ENCODE results near the gene SPRR1B. TPM values are rescaled to one million over a fixed set of nuclear protein-coding genes. Genes with fewer than 3 reads are reported as not detected.

The SPRR1B gene
- total RNA-seq, 1 experiment from 2014 or later = not detected

- Histone ChIP-seq H3K79me2 (ENCODE audit: insufficient read depth, low read length) (no peaks in the 10 kb centered on the region), H3K23me2 (ENCODE audit: insufficient read length, low read depth, low read length, poor library complexity, severe bottlenecking) (no peaks in the 10 kb centered on the region), H4K8ac (replicated peaks; ENCODE audit: insufficient read length, low read depth, low read length) (no peak overlapping the region), H4K20me1 (ENCODE audit: control insufficient read depth, insufficient read depth, insufficient read length) (no peaks in the 10 kb centered on the region), H2AFZ (ENCODE audit: low read length) (no peak overlapping the region), H3K9me3 (ENCODE audit: control insufficient read depth, low read depth, low read length) (no peaks in the 10 kb centered on the region), H3K14ac (ENCODE audit: insufficient read depth, low read length) (no peak overlapping the region), H3K27me3 (ENCODE audit: insufficient read depth, low read length) (no peaks in the 10 kb centered on the region; the same call in 1 of the 2 replicates), H2BK12ac (ENCODE audit: insufficient read length, low read depth, low read length) (no peak overlapping the region), H4K5ac (ENCODE audit: insufficient read length, low read depth, low read length) (no peak overlapping the region), H2BK5ac (ENCODE audit: insufficient read length, low read length) (no peak overlapping the region), H3K4ac (ENCODE audit: low read depth, low read length) (no peak overlapping the region), H3K18ac (ENCODE audit: insufficient read length, low read depth, low read length) (no peak overlapping the region), H3K79me1 (ENCODE audit: insufficient read depth, low read depth, low read length, poor library complexity, severe bottlenecking) (no peaks in the 10 kb centered on the region), H2BK20ac (ENCODE audit: low read depth, low read length, poor library complexity, severe bottlenecking) (no peak overlapping the region), H4K91ac (ENCODE audit: insufficient read length, low read depth, low read length) (no peak overlapping the region), H3T11ph (ENCODE audit: low read length) (no peak overlapping the region), H3K9ac (ENCODE audit: extremely low read depth, insufficient read length, low read length) (no peak overlapping the region), H3K4me1 (ENCODE audit: insufficient read depth, low read length) (no peaks in the 10 kb centered on the region; the same call in 1 of the 2 replicates), H3K27ac (ENCODE audit: insufficient read length, low read depth, low read length) (no peak overlapping the region), H2AK5ac (ENCODE audit: insufficient read length, low read length) (no peak overlapping the region), H2BK15ac (ENCODE audit: low read depth, low read length) (no peak overlapping the region), H3K4me2 (ENCODE audit: insufficient read depth, insufficient read length, low read length) (no peak overlapping the region), H2BK120ac (ENCODE audit: low read depth, low read length, poor library complexity, severe bottlenecking) (no peak overlapping the region), H3K56ac (ENCODE audit: insufficient read length, low read depth, low read length) (no peak overlapping the region), H3K23ac (ENCODE audit: insufficient read length, low read depth, low read length) (no peak overlapping the region)
- H3K9me3 Mint-ChIP-seq = peaks cover 8 to 12% of the 10 kb centered on the region in 2 experiments; a peak in 4 of 5 replicates
- no peak overlapping the region for H3K27ac Mint-ChIP-seq
- peaks cover 5% of the 10 kb centered on the region; the same call in 1 of the 2 replicates for H3K27me3 Mint-ChIP-seq (ENCODE audit: low read depth)
- no peak for TF ChIP-seq CTCF (conservative IDR thresholded peaks at IDR 0.05)
- no CpG with 5 or more reads among the region's 1 CpG for WGBS (ENCODE audit: extremely low coverage, insufficient read length, low lambda C conversion rate)
- DNase-seq = no peak
- H3K4me1 Mint-ChIP-seq = peaks cover 10 to 19% of the 10 kb centered on the region in 2 experiments
- no peak overlapping the region for H3K4me3 Mint-ChIP-seq
- H3K36me3 Mint-ChIP-seq (ENCODE audit: insufficient read depth in 1 of 3, low read depth in 3 of 3) = peaks cover 0 to 8% (median 0%) of the 10 kb centered on the region in 3 experiments; a peak in 3 of 7 replicates
These were observed 35.2 kb upstream of the SPRR1B start for GRCh38 chr1:152995842-152996241.

Data from H9 (cell line).